ENCODE measurements around the gene COQ10B.

- no peak for TF ChIP-seq POLR2A (IDR thresholded peaks at IDR 0.05)
- no peak for TF ChIP-seq EP300 (IDR thresholded peaks at IDR 0.05)
- TF ChIP-seq CTCF (IDR thresholded peaks at IDR 0.05), result no peak
Measured at GRCh38 chr2:197480165-197481036, 27.0 kb downstream of the COQ10B start.

Data from ovary (tissue), 3 donors.